Fibroblast of villous mesenchyme (primary cell): ENCODE measurements around the gene MAPKAPK2. TPM values are rescaled to one million over a fixed set of nuclear protein-coding genes. Genes with fewer than 3 reads are reported as not detected.
"Not testable (repeated sequence)": the region's sequence is repeated elsewhere in the genome, so short reads cannot be mapped to it uniquely, and the experiment has no call there.

ENCODE experiments used
- DNase-seq: peaks from one replicate; pipeline ENCODE4 v3.0.0-alpha.2; 2010; ENCODE audit warnings: low read depth
- H3K4me3 ChIP-seq: 2 replicates; pipeline ENCODE4 v1.5.1; 2011; ENCODE audit warnings: low read depth, mild to moderate bottlenecking, low read length
- small RNA-seq: library from RNA; depleted of rRNA; stranded (forward); fragments of <200 nt; gene quantifications from one replicate; pipeline ENCODE3, GENCODE V24; 2012
- total RNA-seq: library from RNA; depleted of rRNA; stranded (reverse); fragments of >200 nt; gene quantifications from 2 replicates; pipeline ENCODE4 v1.2.3, GENCODE V29; 2012
- TF ChIP-seq, protein P1 (sequence below): IDR thresholded peaks from 2 replicates; pipeline ENCODE4 v1.5.1; 2012; ENCODE audit warnings: low read depth, mild to moderate bottlenecking, low read length; ENCODE audit not compliant: insufficient read depth

MAPKAPK2 gene
- total RNA-seq, 1 donor = 45.3 TPM

DNA sequence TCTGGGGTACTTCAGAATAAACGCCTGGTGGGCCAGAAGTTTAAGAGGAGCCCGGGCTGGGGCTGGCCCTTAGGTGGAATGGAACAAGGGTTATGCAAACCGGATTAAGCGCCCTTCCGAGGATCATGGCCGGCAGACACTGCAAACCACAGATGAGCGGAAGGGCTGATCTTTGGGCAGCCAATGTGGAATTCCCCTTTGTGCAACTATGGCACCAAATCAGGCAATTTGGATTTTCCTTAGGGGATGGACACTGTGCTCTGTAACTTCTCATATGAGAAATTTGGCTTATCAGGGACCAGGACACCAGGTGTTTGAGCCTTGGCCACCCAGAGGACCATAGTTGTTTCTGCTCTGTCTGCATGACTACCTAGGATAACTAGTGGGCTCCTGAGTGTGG is 93.3 kb downstream of the MAPKAPK2 start:
- no peak overlapping the region for H3K4me3 ChIP-seq
- no peak for DNase-seq
- TF ChIP-seq, protein P1, sequence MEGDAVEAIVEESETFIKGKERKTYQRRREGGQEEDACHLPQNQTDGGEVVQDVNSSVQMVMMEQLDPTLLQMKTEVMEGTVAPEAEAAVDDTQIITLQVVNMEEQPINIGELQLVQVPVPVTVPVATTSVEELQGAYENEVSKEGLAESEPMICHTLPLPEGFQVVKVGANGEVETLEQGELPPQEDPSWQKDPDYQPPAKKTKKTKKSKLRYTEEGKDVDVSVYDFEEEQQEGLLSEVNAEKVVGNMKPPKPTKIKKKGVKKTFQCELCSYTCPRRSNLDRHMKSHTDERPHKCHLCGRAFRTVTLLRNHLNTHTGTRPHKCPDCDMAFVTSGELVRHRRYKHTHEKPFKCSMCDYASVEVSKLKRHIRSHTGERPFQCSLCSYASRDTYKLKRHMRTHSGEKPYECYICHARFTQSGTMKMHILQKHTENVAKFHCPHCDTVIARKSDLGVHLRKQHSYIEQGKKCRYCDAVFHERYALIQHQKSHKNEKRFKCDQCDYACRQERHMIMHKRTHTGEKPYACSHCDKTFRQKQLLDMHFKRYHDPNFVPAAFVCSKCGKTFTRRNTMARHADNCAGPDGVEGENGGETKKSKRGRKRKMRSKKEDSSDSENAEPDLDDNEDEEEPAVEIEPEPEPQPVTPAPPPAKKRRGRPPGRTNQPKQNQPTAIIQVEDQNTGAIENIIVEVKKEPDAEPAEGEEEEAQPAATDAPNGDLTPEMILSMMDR = no peak

DNA sequence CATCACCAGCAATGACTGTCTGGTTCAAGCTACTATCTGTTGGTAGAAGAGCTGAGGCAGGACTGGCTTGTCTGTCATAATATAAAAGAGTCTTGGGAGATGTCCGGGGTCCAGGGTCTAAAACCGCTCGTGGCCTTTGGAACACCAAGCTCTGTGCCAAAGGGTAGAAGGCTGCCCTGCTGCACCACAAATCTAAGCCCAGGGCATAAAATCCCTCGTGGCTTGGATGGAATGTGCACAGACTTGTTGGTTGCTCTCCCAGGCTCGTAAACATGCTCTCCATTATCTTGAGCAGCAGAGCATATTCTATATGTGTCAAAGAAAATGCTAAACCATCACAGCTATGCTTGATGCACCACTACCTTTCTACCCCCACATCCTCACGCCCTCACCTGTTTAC is 94.2 kb downstream of the MAPKAPK2 start:
- not testable (repeated sequence) for DNase-seq, H3K4me3 ChIP-seq

DNA sequence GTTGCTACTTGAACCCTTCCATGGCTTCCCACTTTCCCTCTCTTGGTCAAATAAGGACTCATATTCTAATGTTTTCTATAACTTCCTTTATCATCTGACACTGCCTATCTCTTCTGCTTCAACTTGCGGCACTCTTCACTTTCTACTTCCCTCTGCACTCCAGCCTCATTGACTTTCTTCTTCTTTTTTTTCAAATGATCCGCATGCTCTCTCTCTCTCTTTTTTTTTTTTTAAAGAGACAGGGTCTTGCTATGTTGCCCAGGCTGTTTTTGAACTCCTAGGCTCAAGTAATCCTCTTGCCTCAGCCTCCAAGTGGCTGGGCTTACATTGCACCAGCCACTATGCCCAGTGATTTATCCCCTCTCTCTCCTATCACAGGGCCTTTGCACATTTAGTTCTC is 94.9 kb downstream of the MAPKAPK2 start:
- TF ChIP-seq, protein P1 = no peak
- H3K4me3 ChIP-seq = no peak overlapping the region
- DNase-seq = no peak

DNA sequence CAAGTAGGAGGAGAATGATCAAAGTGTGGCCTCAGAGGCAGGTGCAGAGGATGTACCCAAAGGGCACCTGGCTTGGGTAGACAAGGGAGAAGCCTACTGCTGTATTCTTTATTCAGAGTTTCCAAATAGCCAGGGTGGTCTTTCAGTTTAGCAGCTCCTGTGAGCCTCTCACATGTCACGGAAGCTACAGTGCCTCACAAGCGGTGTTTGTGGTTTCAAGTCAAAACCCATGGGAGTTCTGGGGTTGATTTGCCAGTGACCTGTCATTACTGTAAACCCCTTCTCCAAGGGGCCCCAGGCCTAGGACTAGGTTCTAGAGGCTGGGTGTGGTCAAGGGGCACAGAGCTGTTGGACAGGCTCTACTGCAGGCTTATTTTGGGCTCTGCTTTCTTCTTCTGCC is 97.7 kb downstream of the MAPKAPK2 start:
- TF ChIP-seq, protein P1 = no peak

DNA sequence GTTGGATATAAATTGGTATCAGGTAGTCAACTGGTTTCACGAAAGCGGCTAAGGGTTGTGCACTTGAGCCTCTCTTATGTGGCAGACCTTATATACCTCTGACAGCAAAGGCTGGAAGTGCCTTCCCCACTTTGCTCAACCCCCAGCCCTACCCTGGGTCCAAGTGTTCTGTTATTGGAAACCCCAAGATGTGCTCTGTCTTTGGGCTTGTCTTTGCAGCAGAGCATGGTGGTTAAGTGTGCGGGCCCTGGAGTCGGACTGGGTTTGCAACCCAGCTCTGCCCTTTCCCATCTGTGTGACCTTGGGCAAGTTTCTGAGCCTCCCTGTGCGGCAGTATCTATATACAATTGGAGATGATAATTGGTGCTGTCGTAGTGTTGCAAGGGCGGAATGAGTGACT is 98.8 kb downstream of the MAPKAPK2 start:
- DNase-seq = no peak
- TF ChIP-seq, protein P1 = no peak
- no peak overlapping the region for H3K4me3 ChIP-seq

More for the DNA sequence above, 97.7 kb downstream of the MAPKAPK2 start:
- DNase-seq = no peak
- H3K4me3 ChIP-seq = no peak overlapping the region

Small RNAs within 50 kb of the gene (small RNA-seq; reads per million reads assigned to genes)
- gene RF00019 = not detected

Other genes with a start within 250 kb of the MAPKAPK2 start
- 23.7 and 25.8 TPM in 2 replicates for gene IKBKE, start 214.4 kb upstream of the MAPKAPK2 start, total RNA-seq
- gene RASSF5, start 177.4 kb upstream of the MAPKAPK2 start, total RNA-seq = 0.86 and 1.6 TPM in 2 replicates
- gene EIF2D, start 72.4 kb upstream of the MAPKAPK2 start, total RNA-seq = 40.6 and 47.9 TPM in 2 replicates
- gene DYRK3, start 49.4 kb upstream of the MAPKAPK2 start, total RNA-seq = 37.4 and 46.2 TPM in 2 replicates
- 0.97 and 1.7 TPM in 2 replicates for gene IL19, start 85.9 kb downstream of the MAPKAPK2 start, total RNA-seq
- gene IL10, start 87.6 kb downstream of the MAPKAPK2 start, total RNA-seq = under 0.01 TPM in 1 of 2 replicates, not detected in the other
- 0.32 and 0.86 TPM in 2 replicates for gene IL20, start 180.7 kb downstream of the MAPKAPK2 start, total RNA-seq
- 0.86 and 2.6 TPM in 2 replicates for gene IL24, start 212.5 kb downstream of the MAPKAPK2 start, total RNA-seq
- gene FCMR, start 237.0 kb downstream of the MAPKAPK2 start, total RNA-seq = 1.3 and 1.6 TPM in 2 replicates